HepG2 (cell line): ENCODE results near the gene BPIFB6. TPM values are rescaled to one million over a fixed set of nuclear protein-coding genes. Genes with fewer than 3 reads are reported as not detected.

Experiments
- ARID2 ChIP-seq: sonication (generic); formaldehyde crosslinking; IDR thresholded peaks from 2 replicates; pipeline ENCODE4 v1.8.1; 2022; ENCODE audit warnings: mild to moderate bottlenecking, missing genetic modification reagents, borderline replicate concordance
- DMAP1 ChIP-seq: IDR thresholded peaks from 2 replicates; pipeline ENCODE4 v1.6.1; 2016
- DNMT1 ChIP-seq: sonication (generic); formaldehyde crosslinking; IDR thresholded peaks from 2 replicates; pipeline ENCODE4 v1.5.1; 2020; ENCODE audit warnings: mild to moderate bottlenecking, missing genetic modification reagents
- IRF9 ChIP-seq: sonication (generic); formaldehyde crosslinking; IDR thresholded peaks from 2 replicates; pipeline ENCODE4 v1.8.0; 2022; ENCODE audit warnings: missing genetic modification reagents, mild to moderate bottlenecking, borderline replicate concordance
- MEF2D ChIP-seq: sonication (generic); formaldehyde crosslinking; IDR thresholded peaks from 2 replicates; pipeline ENCODE4 v1.5.1; 2020; ENCODE audit warnings: mild to moderate bottlenecking, missing genetic modification reagents
- MYC ChIP-seq: sonication (generic); formaldehyde crosslinking; IDR thresholded peaks from 2 replicates; pipeline ENCODE4 v1.9.0; 2021; ENCODE audit warnings: missing genetic modification reagents, borderline replicate concordance
- PCBP2 ChIP-seq: fragments of 200-400 bp; formaldehyde crosslinking; optimal IDR thresholded peaks from 2 replicates; pipeline ENCODE3; 2018; ENCODE audit warnings: low read length, low read depth; ENCODE audit not compliant: poor library complexity, severe bottlenecking
- RORA ChIP-seq: sonication (generic); formaldehyde crosslinking; IDR thresholded peaks from 2 replicates; pipeline ENCODE4 v1.5.0; 2020; ENCODE audit warnings: mild to moderate bottlenecking, missing genetic modification reagents, moderate library complexity
- SKI ChIP-seq: fragments of 450-650 bp; IDR thresholded peaks from one replicate; pipeline ENCODE4 v1.6.1; 2018; ENCODE audit warnings: mild to moderate bottlenecking; ENCODE audit not compliant: partially characterized antibody
- SOX6 ChIP-seq, 2 experiments: fragments of 450-650 bp in 1 of 2; sonication (generic) in 1 of 2; formaldehyde crosslinking in 1 of 2; IDR thresholded peaks; 2 replicates each; pipeline versions ENCODE4 v1.4.0 to v1.6.1; 2017 to 2020; ENCODE audit warnings: antibody characterized with exemption in 1 of 2, mild to moderate bottlenecking in 1 of 2, missing genetic modification reagents in 1 of 2
- TGIF2 ChIP-seq: IDR thresholded peaks from 2 replicates; pipeline ENCODE4 v1.6.1; 2016; ENCODE audit warnings: control low read depth, missing compliant biosample characterization
- ZC3H13 ChIP-seq: sonication (generic); formaldehyde crosslinking; IDR thresholded peaks from 2 replicates; pipeline ENCODE4 v1.8.1; 2023; ENCODE audit warnings: mild to moderate bottlenecking, missing genetic modification reagents, moderate library complexity
- ZKSCAN5 ChIP-seq: sonication (generic); formaldehyde crosslinking; IDR thresholded peaks from 2 replicates; pipeline ENCODE4 v1.5.1; 2020; ENCODE audit warnings: mild to moderate bottlenecking, missing genetic modification reagents
- ZMYM2 ChIP-seq: sonication (generic); formaldehyde crosslinking; IDR thresholded peaks from 2 replicates; pipeline ENCODE4 v1.8.0; 2022; ENCODE audit warnings: mild to moderate bottlenecking, missing genetic modification reagents
- ZNF232 ChIP-seq: sonication (generic); formaldehyde crosslinking; IDR thresholded peaks from 2 replicates; pipeline ENCODE4 v1.4.0; 2020; ENCODE audit warnings: missing genetic modification reagents, borderline replicate concordance
- ZNF235 ChIP-seq: sonication (generic); formaldehyde crosslinking; IDR thresholded peaks from 2 replicates; pipeline ENCODE4 v1.8.1; 2023; ENCODE audit warnings: mild to moderate bottlenecking, missing genetic modification reagents, borderline replicate concordance
- ZNF589 ChIP-seq: sonication (generic); formaldehyde crosslinking; conservative IDR thresholded peaks from 2 replicates; pipeline ENCODE4 v1.8.0; 2022; ENCODE audit warnings: mild to moderate bottlenecking, moderate library complexity, missing genetic modification reagents
- ZNF75D ChIP-seq: sonication (generic); formaldehyde crosslinking; IDR thresholded peaks from 2 replicates; pipeline ENCODE4 v1.8.1; 2023; ENCODE audit warnings: missing genetic modification reagents, mild to moderate bottlenecking, borderline replicate concordance
- ZNF841 ChIP-seq: sonication (generic); formaldehyde crosslinking; IDR thresholded peaks from 2 replicates; pipeline ENCODE4 v1.8.1; 2023; ENCODE audit warnings: missing genetic modification reagents, borderline replicate concordance
- polyA plus RNA-seq, 8 experiments: library from polyadenylated mRNA; depleted of rRNA in 3 of 8; stranded (reverse) in 7 of 8; unstranded in 1 of 8; fragments of >200 nt; fragmentation: Illumina TruSeq in 4 of 8; extraction: Trizol in 4 of 8; gene quantifications; 2 replicates each; pipeline versions ENCODE4 v1.2.1 to v1.2.3, GENCODE V29; 2011 to 2016; ENCODE audit warnings: low read depth in 4 of 8, missing spikeins in 1 of 8, mixed read lengths in 1 of 8; ENCODE audit not compliant: insufficient read depth in 1 of 8
- total RNA-seq, 5 experiments: library from RNA; depleted of rRNA; stranded (reverse); fragments of >200 nt; fragmentation: Illumina TruSeq; extraction: Trizol; gene quantifications; 2 replicates each; pipeline ENCODE4 v1.2.3, GENCODE V29; 2016; ENCODE audit warnings: low read depth in 1 of 5
- TF ChIP-seq, protein P1 (sequence below): sonication (generic); formaldehyde crosslinking; conservative IDR thresholded peaks from 2 replicates; pipeline ENCODE4 v1.4.0; 2020; ENCODE audit warnings: missing genetic modification reagents
- TF ChIP-seq, protein P2 (sequence below): sonication (generic); formaldehyde crosslinking; IDR thresholded peaks from 2 replicates; pipeline ENCODE4 v1.4.0; 2020; ENCODE audit warnings: low read depth, missing genetic modification reagents

Gene BPIFB6
- total and polyA plus RNA-seq, 2 of the 13 experiments (the other 11 are each of a cell fraction or from before 2014, with no cell fraction given) = 0.13 to 1.7 TPM

DNA sequence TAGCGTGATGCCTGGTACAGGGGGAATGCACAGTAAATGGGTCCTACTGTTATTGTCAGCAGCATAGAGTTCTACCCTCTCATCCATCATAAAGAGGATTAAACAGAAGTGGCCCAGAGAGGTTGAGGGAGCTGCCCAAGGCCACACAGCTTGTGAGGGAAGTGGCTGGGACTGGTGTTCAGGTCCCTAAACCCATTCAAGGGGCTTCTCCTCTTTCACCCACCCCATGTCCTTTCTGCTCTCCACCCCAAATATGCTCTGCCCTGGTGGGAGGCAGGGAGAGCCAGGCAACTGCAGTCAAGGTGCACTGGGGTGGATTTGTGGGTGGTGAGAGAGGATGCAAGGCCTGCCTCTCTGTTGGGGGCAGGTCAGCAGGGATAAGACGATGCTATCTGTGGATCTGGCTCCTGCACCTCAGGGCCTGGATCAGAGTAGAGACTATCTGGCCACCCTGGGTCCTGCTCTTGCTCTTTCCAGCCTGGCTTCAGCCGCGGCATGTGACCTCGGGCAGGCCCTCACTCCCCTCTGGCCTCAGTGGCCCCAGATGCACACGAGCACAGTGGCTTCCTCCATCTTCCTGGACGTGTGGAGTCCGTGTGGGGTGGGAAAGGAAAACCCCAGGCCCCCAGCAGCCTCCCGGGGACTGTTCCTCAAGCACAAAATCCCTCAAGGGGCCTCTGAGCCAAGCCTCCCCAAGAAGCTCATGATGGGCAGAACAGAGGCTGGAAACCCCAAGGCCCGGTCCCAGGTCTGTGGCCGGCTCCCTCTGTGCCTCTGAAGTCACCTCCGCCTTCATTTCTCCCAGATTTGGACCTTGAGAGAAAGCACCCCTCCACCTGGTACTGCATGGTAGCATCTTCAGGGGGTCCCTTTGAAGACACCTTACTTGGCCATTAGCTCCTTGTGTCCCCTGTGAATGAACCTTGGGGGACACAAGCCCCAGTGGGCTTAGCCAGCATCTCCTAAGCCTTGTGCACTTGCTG lies 3.4 kb upstream of the BPIFB6 start (continued):
- TF ChIP-seq ZC3H13 (CRISPR knock-in tag) (no peak; the same call in 1 of the 2 replicates), ARID2 (0 out of 2 replicates have a peak, but pooled peaks have one; percentile 24), SOX6 (IDR thresholded peaks at IDR 0.05) (no peak), SOX6 (CRISPR knock-in tag; IDR thresholded peaks at IDR 0.05) (no peak), RORA (CRISPR knock-in tag) (no peak), ZNF232 (CRISPR knock-in tag) (0 out of 2 replicates have a peak, but pooled peaks have one; percentile 58), ZNF589 (CRISPR knock-in tag) (no peak), TGIF2 (CRISPR knock-in tag) (no peak), IRF9 (CRISPR knock-in tag) (no peak), ZMYM2 (no peak), SKI (no peak), MYC (CRISPR knock-in tag) (no peak), ZNF75D (no peak), DMAP1 (CRISPR knock-in tag) (no peak), ZKSCAN5 (no peak), ZNF841 (CRISPR knock-in tag) (no peak), ZNF235 (CRISPR knock-in tag) (no peak), PCBP2 (no peak), MEF2D (no peak), DNMT1 (CRISPR knock-in tag) (no peak)
- TF ChIP-seq, protein P1, sequence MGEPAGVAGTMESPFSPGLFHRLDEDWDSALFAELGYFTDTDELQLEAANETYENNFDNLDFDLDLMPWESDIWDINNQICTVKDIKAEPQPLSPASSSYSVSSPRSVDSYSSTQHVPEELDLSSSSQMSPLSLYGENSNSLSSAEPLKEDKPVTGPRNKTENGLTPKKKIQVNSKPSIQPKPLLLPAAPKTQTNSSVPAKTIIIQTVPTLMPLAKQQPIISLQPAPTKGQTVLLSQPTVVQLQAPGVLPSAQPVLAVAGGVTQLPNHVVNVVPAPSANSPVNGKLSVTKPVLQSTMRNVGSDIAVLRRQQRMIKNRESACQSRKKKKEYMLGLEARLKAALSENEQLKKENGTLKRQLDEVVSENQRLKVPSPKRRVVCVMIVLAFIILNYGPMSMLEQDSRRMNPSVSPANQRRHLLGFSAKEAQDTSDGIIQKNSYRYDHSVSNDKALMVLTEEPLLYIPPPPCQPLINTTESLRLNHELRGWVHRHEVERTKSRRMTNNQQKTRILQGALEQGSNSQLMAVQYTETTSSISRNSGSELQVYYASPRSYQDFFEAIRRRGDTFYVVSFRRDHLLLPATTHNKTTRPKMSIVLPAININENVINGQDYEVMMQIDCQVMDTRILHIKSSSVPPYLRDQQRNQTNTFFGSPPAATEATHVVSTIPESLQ = no peak
- TF ChIP-seq, protein P2, sequence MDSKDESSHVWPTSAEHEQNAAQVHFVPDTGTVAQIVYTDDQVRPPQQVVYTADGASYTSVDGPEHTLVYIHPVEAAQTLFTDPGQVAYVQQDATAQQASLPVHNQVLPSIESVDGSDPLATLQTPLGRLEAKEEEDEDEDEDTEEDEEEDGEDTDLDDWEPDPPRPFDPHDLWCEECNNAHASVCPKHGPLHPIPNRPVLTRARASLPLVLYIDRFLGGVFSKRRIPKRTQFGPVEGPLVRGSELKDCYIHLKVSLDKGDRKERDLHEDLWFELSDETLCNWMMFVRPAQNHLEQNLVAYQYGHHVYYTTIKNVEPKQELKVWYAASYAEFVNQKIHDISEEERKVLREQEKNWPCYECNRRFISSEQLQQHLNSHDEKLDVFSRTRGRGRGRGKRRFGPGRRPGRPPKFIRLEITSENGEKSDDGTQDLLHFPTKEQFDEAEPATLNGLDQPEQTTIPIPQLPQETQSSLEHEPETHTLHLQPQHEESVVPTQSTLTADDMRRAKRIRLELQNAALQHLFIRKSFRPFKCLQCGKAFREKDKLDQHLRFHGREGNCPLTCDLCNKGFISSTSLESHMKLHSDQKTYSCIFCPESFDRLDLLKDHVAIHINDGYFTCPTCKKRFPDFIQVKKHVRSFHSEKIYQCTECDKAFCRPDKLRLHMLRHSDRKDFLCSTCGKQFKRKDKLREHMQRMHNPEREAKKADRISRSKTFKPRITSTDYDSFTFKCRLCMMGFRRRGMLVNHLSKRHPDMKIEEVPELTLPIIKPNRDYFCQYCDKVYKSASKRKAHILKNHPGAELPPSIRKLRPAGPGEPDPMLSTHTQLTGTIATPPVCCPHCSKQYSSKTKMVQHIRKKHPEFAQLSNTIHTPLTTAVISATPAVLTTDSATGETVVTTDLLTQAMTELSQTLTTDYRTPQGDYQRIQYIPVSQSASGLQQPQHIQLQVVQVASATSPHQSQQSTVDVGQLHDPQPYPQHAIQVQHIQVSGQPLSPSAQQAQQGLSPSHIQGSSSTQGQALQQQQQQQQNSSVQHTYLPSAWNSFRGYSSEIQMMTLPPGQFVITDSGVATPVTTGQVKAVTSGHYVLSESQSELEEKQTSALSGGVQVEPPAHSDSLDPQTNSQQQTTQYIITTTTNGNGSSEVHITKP (CRISPR knock-in tag) = no peak
